Renal cortical epithelial cell (primary cell): ENCODE results near the gene TLL1. TPM values are rescaled to one million over a fixed set of nuclear protein-coding genes. Genes with fewer than 3 reads are reported as not detected.

Source experiments
- DNase-seq: peaks from one replicate; pipeline ENCODE4 v3.0.0-alpha.2; 2011; ENCODE audit warnings: low read depth
- total RNA-seq: library from RNA; depleted of rRNA; stranded (reverse); fragments of >200 nt; gene quantifications from 2 replicates; pipeline ENCODE4 v1.2.3, GENCODE V29; 2014

The TLL1 gene
- total RNA-seq = 22.2 and 23.7 TPM in 2 replicates

GRCh38 chr4:165872461-165873297, at the start of gene TLL1:
Gene TLL1 (plus strand): TSS chr4:165873237. CDS start chr4:165873905, 668 bp downstream.
- peak; percentile 64 for DNase-seq

DNA sequence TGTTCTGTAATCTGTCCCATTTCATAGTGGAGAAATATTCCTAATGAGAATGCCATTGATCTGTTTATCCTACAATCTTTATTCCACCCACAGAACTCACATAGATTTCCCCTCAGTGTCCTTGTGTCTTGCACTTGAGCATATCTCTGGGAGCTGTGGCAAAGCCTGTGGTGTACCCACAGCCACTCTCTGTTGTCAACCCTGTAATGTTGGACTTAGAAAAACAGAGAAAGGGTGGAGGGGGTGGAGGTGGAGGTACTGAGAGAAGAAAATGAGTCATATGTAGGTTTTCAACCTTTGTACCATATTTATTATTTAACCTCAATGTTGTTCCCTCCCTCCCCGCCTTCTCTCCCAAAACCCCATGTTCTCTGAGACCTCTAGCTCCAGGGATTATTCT, 46.9 kb upstream of the TLL1 start:
- peak; percentile 23 for DNase-seq

DNA sequence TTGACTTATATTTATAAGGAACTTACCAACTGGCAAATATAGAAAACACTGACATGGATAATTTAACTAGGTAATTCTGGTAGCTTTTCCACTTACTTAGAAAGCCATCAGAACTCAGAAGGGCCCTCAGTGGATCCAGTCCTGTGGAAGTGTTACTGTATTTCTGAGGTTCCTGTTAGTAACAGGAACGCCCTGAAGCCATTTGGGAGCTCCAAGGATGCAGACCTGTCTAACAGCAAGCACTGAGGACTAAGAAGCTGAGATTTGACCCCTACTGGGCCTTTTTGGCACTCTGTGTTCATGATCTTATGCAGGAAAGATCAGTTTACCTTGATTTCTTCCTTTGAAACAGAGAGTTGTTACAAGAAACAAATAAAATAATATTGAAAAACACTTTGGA, 46.0 kb upstream of the TLL1 start:
- DNase-seq = peak; percentile 10

DNA sequence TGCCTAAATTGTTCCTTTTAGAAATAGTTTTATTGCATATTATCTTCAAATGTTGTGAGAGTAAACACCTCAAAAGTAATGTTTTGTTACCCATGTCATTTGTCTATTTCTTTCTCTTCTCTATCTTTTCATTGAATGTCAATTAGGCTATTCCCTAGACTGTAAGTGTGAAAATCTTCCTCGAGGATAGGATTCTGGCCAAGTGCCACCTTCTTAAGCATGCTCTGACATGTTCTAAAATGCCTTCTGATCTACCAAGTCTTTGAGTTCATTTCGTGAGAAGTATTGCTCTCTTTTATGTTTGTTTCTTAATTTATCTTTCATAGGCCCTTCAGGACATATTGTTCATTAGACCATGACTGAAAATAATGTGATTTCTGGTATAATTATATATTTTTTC, 44.1 kb upstream of the TLL1 start:
- DNase-seq = peak; percentile 13

DNA sequence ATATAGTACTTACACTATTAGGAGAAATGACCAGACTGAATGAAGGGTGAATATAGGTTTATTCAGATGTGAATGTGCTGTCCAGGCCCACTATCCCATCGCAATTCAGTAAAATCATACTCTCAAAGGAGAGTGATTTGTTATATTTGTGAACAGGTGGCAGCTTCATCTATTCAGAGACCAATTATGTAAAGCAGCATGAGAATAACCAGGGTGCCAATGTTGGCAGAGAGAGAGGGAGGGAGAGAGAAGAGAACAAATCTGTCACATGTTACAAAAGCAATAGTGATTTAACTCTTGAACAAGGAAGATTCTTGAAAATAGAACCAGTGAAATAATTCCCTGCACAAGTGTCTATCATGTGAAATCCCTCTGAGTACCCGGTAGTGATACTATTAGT, 38.9 kb upstream of the TLL1 start:
- no peak for DNase-seq

DNA sequence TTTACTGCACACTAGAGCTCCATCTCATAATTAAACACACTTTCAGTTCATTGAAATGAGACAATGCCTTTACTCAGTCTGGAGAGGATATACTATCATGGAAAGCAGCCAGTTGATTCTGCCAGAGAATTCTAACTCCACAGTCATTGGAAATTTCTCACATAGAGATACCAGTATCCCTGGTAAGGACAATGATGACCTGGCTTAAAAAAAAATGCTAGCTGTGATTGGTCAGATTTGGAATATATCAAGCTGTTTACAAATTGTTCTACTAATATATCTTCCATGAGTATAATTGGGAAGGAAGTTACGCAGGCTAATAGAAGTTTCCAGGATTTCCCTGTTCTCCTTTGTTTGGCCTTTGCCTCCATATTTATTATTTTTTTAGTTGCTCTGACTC, 34.5 kb upstream of the TLL1 start:
- no peak for DNase-seq

DNA sequence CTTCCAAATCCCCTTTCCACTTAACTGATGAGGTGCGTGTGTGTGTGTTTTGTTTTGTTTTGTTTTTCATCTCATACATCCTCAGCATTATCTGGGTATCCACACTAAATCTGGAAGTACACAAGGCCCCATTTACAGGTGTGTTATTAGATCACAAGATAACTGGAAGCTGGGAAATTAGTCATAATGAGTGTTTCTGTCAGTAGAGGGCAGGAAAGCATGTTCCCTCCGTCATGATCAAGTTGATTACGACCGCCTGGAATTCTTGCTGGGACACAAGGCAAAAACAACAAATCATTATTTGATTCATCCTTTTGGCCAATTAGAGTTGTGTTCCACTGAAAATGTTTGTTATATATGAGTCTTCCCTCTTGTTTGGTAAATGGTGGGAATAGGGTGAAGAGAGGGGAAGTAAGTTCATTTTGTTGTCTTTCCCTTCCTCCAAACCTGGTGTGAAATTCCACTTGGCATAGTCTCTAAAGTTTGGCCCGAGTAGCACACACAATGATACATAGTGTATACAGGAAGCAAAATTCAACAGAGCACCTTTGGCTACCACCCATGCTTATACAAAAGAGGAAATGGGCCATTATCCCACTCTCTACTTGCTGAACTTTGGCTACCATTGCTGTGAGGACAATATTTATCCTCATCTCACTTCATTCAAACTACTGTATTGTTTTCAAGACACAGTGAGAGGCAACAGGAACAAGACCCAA, 33.3 kb upstream of the TLL1 start:
- peak; percentile 10 for DNase-seq

GRCh38 chr4:165842684-165843083, 30.4 kb upstream of the TLL1 start:
- no peak for DNase-seq

- no peak for DNase-seq
Observed at GRCh38 chr4:165844161-165844560, 28.9 kb upstream of the TLL1 start.

GRCh38 chr4:165851256-165851655, 21.8 kb upstream of the TLL1 start:
- peak; percentile 31 for DNase-seq

DNA sequence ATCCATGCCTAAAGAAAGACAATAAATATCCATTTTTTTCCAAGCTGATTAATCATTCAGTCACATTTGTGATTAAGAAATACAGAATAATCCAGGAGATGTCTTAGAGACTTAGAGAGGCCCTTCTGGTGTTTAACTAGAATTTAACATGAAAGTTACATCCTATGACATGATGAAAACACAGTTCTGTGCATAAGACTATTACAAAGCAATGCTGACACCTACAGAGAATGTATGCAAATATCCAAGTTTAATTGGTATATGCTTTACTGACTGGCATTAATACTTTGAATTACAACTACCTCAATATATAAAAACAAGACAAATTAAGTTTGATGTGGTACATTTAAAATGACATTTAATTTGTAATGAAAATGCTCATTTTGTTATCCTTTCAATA, 17.8 kb upstream of the TLL1 start:
- DNase-seq = peak; percentile 13

- DNase-seq = no peak
Observed at GRCh38 chr4:165861363-165861762, 11.7 kb upstream of the TLL1 start.

DNA sequence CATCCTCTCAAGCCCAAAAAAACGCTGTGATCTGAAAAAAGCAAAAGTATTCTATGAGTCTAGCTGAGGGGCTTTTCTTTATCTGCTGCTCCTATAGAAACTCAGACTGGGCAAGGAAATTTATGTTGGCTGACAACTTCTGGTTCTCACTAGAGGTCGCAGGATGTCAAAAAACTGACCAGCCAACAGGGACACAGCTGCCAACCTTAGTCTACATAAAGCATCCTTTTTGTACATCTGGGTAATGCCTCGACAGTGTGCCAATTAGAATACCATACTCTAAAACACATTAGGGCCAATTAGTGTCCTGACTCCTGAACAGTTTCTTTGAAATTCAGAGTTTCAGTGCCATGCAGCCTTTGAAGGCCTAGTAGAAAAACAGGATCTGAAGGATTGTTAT, 8.8 kb upstream of the TLL1 start:
- DNase-seq = peak; percentile 7

DNA sequence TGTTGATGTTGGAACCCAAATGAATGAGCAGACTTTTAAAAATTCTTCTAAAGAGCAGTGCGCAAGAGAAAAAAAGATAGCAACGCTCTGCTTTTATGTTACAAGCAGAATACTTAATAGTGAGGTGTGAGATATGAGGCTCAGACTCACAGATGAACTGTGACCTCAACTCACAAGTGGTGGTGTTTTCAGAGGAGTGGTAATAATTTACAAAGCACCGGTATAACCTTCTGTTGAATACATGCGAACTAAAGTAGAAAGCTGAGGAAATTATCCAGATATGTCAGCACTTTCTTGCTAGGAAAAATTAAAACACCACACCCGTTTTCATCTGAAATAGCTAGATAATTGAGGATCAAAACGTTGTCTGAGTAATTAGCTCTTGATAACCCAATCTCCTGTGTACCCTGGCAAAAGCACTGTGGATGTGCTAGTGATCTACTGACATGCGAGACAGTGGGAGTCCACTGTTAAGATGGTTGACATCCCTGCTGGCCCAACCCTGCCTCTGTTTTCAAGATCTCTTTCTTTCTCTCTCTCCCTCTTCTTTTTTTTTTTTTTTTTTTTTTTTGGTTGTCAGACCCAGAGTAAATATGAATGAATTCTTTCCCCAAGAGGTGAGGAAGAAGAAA, 6.9 kb upstream of the TLL1 start:
- DNase-seq = peak; percentile 28

GRCh38 chr4:165867961-165868360, 5.1 kb upstream of the TLL1 start:
- no peak for DNase-seq

DNA sequence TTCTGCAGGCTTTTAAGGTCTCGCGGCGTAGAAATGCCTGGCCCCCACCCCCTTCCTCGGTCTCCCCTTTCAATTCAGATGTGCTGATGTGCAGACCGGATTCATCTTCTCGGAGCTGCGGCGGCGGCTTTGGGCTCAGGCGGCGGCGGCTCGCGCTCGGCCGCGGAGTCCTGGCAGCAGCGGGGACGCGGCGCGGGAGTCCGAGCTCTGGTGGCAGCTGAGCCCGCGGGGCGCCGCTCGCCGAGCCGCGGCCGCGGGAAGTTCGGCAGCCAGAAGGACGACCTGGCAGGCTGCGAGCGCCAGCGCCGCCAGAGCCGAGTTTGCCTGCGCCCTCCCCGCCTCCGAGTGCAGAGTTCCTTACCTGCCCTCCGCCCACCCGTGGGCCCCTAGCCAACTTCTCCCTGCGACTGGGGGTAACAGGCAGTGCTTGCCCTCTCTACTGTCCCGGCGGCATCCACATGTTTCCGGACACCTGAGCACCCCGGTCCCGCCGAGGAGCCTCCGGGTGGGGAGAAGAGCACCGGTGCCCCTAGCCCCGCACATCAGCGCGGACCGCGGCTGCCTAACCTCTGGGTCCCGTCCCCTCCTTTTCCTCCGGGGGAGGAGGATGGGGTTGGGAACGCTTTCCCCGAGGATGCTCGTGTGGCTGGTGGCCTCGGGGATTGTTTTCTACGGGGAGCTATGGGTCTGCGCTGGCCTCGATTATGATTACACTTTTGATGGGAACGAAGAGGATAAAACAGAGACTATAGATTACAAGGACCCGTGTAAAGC, 448 bp downstream of the TLL1 start:
- no peak for DNase-seq

DNA sequence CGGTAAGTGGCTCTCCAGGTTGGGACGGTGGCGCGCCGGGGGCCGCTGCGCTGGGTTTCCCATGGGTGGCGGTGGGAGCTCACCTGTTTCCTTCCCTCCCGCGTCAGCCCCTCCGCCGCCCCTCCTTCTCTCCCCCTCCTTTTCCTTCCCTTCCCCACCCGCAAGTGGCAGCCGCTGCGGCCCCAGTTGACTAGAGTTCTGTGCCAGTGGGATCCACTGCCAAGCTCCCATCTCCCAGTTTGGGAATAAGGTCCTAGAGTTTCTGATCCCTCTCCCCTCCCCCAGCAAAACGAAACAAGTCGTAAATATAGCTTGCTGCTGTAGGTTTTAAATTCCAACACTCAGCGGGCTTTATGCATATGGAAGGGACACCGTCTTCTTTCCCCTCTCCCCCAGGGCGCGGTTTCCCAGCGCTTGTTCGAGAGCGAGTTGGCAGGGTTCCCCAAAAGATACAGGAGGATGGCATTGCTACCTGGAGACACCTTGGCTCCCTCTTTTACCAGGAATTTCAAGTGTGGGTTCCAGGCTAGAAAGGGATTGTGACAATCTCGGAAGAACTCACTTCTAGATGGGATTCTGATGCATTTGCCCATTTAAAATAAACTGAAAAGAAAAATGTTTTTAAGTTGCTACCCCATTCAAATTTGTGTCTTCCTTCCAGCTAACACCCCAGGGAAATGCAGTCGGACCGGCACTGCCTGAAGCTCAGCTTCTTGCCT, 1.2 kb downstream of the TLL1 start:
- DNase-seq = peak; percentile 9

- peak; percentile 88 for DNase-seq
Observed at GRCh38 chr4:165874791-165875371, 1.8 kb downstream of the TLL1 start.

- no peak for DNase-seq
Observed at GRCh38 chr4:165875446-165875845, 2.4 kb downstream of the TLL1 start.

- DNase-seq = no peak
Observed at GRCh38 chr4:165877286-165877685, 4.2 kb downstream of the TLL1 start.

DNA sequence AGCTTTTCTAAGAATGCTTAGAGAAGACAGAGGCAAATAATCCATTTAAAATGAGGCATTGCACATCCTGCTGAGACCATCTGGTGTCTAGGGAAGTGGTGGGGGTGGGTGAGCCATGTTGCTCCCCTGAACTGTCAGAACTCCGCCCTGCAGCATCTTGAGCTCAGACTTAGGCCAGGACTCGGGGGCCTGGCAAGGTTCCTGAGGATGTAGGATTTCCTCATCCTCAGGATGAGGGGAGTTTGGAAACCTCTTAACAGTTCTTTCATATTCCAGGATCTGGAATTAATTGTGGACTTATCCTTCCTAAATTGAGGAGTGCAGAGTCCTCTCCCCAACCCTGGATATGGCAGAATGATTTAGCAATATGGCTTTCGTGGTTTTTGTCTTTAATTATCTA, 6.6 kb downstream of the TLL1 start:
- DNase-seq = no peak
